H1 (cell line): ENCODE measurements around the gene KTN1. TPM values are rescaled to one million over a fixed set of nuclear protein-coding genes. Genes with fewer than 3 reads are reported as not detected.

Experiments
- CTCF ChIA-PET: fragments of 300-600 bp; sonication (Branson Sonifier 250); formaldehyde crosslinking; loops from one replicate; lab custom pipeline; 2021; ENCODE audit not compliant: partially characterized antibody; lab: Charles Lee
- POLR2A ChIA-PET: fragments of 300-600 bp; sonication (Branson Sonifier 250); formaldehyde crosslinking; loops from one replicate; lab custom pipeline; 2021; ENCODE audit warnings: inconsistent platforms; ENCODE audit not compliant: partially characterized antibody; lab: Charles Lee
- DNase-seq, 2 experiments: peaks; one replicate each; pipeline versions ENCODE4 v3.0.0 to v3.0.0-alpha.2; 2010 to 2022; ENCODE audit warnings: low spot score in 2 of 2, low read depth in 1 of 2, mixed read lengths in 1 of 2
- FAIRE-seq: peaks from 2 replicates; lab custom pipeline; 2011; peaks lifted over from hg19 to GRCh38; lab: Jason Lieb, UNC
- H2AFZ ChIP-seq: 2 replicates; pipeline ENCODE4 v1.8.1; 2012; ENCODE audit warnings: low read length, inconsistent platforms
- H2AK5ac ChIP-seq: 2 replicates; pipeline ENCODE4 v1.6.1; 2013; ENCODE audit warnings: low read depth, low read length
- H2BK120ac ChIP-seq: replicated peaks from 2 replicates; pipeline ENCODE3; 2013; ENCODE audit warnings: low read depth, low read length, inconsistent platforms
- H2BK12ac ChIP-seq: 2 replicates; pipeline ENCODE4 v1.6.1; 2013; ENCODE audit warnings: low read depth, low read length
- H2BK15ac ChIP-seq: 2 replicates; pipeline ENCODE4 v1.6.1; 2013; ENCODE audit warnings: low read length
- H2BK20ac ChIP-seq: 2 replicates; pipeline ENCODE4 v1.6.1; 2013; ENCODE audit warnings: low read length
- H2BK5ac ChIP-seq: 2 replicates; pipeline ENCODE4 v1.6.1; 2013; ENCODE audit warnings: low read depth, low read length
- H3K14ac ChIP-seq: 2 replicates; pipeline ENCODE4 v1.6.1; 2013; ENCODE audit warnings: inconsistent platforms; ENCODE audit not compliant: insufficient read length
- H3K18ac ChIP-seq: 2 replicates; pipeline ENCODE4 v1.6.1; 2013; ENCODE audit warnings: low read length; ENCODE audit errors: extremely low read depth
- H3K23ac ChIP-seq: 2 replicates; pipeline ENCODE4 v1.6.1; 2013; ENCODE audit warnings: inconsistent platforms; ENCODE audit not compliant: insufficient read length
- H3K23me2 ChIP-seq: 2 replicates; pipeline ENCODE4 v1.6.1; 2013; ENCODE audit warnings: low read depth, low read length
- H3K27ac ChIP-seq: 2 replicates; pipeline ENCODE4 v1.6.1; 2011; ENCODE audit warnings: low read depth, low read length, inconsistent platforms
- H3K27me3 ChIP-seq, 4 experiments: replicated peaks in 1 of 4; 1 replicate in 1 of 4; 2 replicates in 3 of 4; pipeline versions ENCODE4 v1.6.1 to v1.8.1; 2011 to 2013; ENCODE audit warnings: low read length in 3 of 4, mild to moderate bottlenecking in 3 of 4, inconsistent platforms in 2 of 4, mixed read lengths in 2 of 4, moderate library complexity in 1 of 4; ENCODE audit not compliant: control insufficient read depth in 3 of 4, insufficient read depth in 3 of 4; ENCODE audit errors: extremely low read depth in 1 of 4
- H3K36me3 ChIP-seq, 4 experiments: 2 replicates each; pipeline versions ENCODE4 v1.6.1 to v1.8.1; 2011 to 2013; ENCODE audit warnings: mild to moderate bottlenecking in 4 of 4, low read length in 3 of 4, moderate library complexity in 2 of 4, control low read depth in 1 of 4, inconsistent platforms in 1 of 4; ENCODE audit not compliant: insufficient read depth in 4 of 4, control insufficient read depth in 2 of 4
- H3K4ac ChIP-seq: replicated peaks from 2 replicates; pipeline ENCODE3; 2013; ENCODE audit warnings: low read length, low read depth, mixed read lengths, inconsistent platforms; ENCODE audit not compliant: insufficient read length
- H3K4me1 ChIP-seq, 4 experiments: replicated peaks in 1 of 4; 1 replicate in 1 of 4; 2 replicates in 3 of 4; pipeline versions ENCODE4 v1.6.1 to v1.8.1; 2011 to 2013; ENCODE audit warnings: low read length in 3 of 4, inconsistent platforms in 2 of 4, mixed read lengths in 1 of 4; ENCODE audit not compliant: insufficient read depth in 4 of 4, control insufficient read depth in 3 of 4
- H3K4me2 ChIP-seq, 2 experiments: 2 replicates each; pipeline versions ENCODE4 v1.6.1 to v1.8.1; 2011 to 2013; ENCODE audit warnings: low read depth in 2 of 2, low read length in 2 of 2, control low read depth in 1 of 2, inconsistent platforms in 1 of 2, mild to moderate bottlenecking in 1 of 2; ENCODE audit not compliant: insufficient read depth in 1 of 2
- H3K4me3 ChIP-seq, 4 experiments: fragments of 200-600, 300-600 bp in 1 of 4; sonication (generic), shearing (Covaris generic), sonication (Bioruptor Twin) in 1 of 4; 2 replicates each; pipeline versions ENCODE4 v1.5.1 to v1.8.1; 2011 to 2016; ENCODE audit warnings: low read length in 4 of 4, low read depth in 3 of 4, control low read depth in 2 of 4, inconsistent platforms in 2 of 4, mild to moderate bottlenecking in 2 of 4, mixed read lengths in 1 of 4, moderate library complexity in 1 of 4; ENCODE audit not compliant: insufficient read depth in 2 of 4; ENCODE audit errors: extremely low read depth in 1 of 4
- H3K56ac ChIP-seq: replicated peaks from 2 replicates; pipeline ENCODE3; 2013; ENCODE audit warnings: low read depth, mild to moderate bottlenecking, mixed read lengths, low read length, inconsistent platforms; ENCODE audit not compliant: insufficient read length
- H3K79me1 ChIP-seq: 2 replicates; pipeline ENCODE4 v1.6.1; 2013; ENCODE audit warnings: low read depth, low read length, control low read depth
- H3K79me2 ChIP-seq, 2 experiments: 2 replicates each; pipeline versions ENCODE4 v1.6.1 to v1.8.1; 2012 to 2013; ENCODE audit warnings: low read length in 2 of 2, mild to moderate bottlenecking in 2 of 2, inconsistent platforms in 1 of 2; ENCODE audit not compliant: insufficient read depth in 2 of 2, control insufficient read depth in 1 of 2
- H3K9ac ChIP-seq, 4 experiments: replicated peaks in 1 of 4; 1 replicate in 1 of 4; 2 replicates in 3 of 4; pipeline versions ENCODE4 v1.6.1 to v1.8.1; 2011 to 2013; ENCODE audit warnings: low read depth in 3 of 4, low read length in 3 of 4, control low read depth in 2 of 4, mild to moderate bottlenecking in 2 of 4, moderate library complexity in 2 of 4, inconsistent platforms in 1 of 4; ENCODE audit errors: extremely low read depth in 1 of 4
- H3K9me3 ChIP-seq, 2 experiments: 2 replicates each; pipeline versions ENCODE4 v1.6.1 to v1.8.1; 2012 to 2013; ENCODE audit warnings: mild to moderate bottlenecking in 2 of 2, moderate library complexity in 2 of 2, control low read depth in 1 of 2, inconsistent platforms in 1 of 2, low read depth in 1 of 2, low read length in 1 of 2, mixed read lengths in 1 of 2; ENCODE audit not compliant: insufficient read depth in 2 of 2
- H4K20me1 ChIP-seq, 2 experiments: replicated peaks in 1 of 2; 2 replicates each; pipeline versions ENCODE3 to v1.8.1; 2011 to 2013; ENCODE audit warnings: inconsistent platforms in 2 of 2, low read length in 2 of 2, mild to moderate bottlenecking in 1 of 2; ENCODE audit not compliant: insufficient read depth in 2 of 2, control insufficient read depth in 1 of 2
- H4K5ac ChIP-seq: 2 replicates; pipeline ENCODE4 v1.6.1; 2013; ENCODE audit warnings: low read length, low read depth, mixed read lengths, inconsistent platforms; ENCODE audit not compliant: insufficient read length
- H4K8ac ChIP-seq: 2 replicates; pipeline ENCODE4 v1.8.0; 2013; ENCODE audit warnings: mild to moderate bottlenecking, moderate library complexity, low read length, inconsistent platforms; ENCODE audit not compliant: insufficient read depth; ENCODE audit errors: extremely low read depth
- H4K91ac ChIP-seq: replicated peaks from 2 replicates; pipeline ENCODE3; 2013; ENCODE audit warnings: low read length, mixed read lengths, inconsistent platforms; ENCODE audit not compliant: insufficient read length
- BCL11A ChIP-seq, 2 experiments: IDR thresholded peaks; one replicate each; pipeline ENCODE4 v1.6.1; 2011; ENCODE audit warnings: low read depth in 2 of 2, low read length in 2 of 2, mild to moderate bottlenecking in 2 of 2
- CREB1 ChIP-seq: IDR thresholded peaks from 2 replicates; pipeline ENCODE4 v1.6.1; 2012; ENCODE audit warnings: inconsistent platforms
- GABPA ChIP-seq: IDR thresholded peaks from 2 replicates; pipeline ENCODE4 v1.6.1; 2011; ENCODE audit warnings: mild to moderate bottlenecking, low read length, moderate library complexity, borderline replicate concordance; ENCODE audit not compliant: insufficient read depth
- MAFK ChIP-seq: IDR thresholded peaks from 2 replicates; pipeline ENCODE4 v1.6.1; 2012; ENCODE audit warnings: low read depth, mild to moderate bottlenecking, improper control_type of control experiment, low read length
- MAX ChIP-seq: IDR thresholded peaks from 2 replicates; pipeline ENCODE4 v1.6.1; 2012; ENCODE audit warnings: inconsistent platforms
- WGBS, 2 experiments: shearing (Covaris generic) in 1 of 2; methylation state at CpG; one replicate each; pipeline versions ENCODE4 v1.1.6 to v1.1.7; 2013 to 2015; ENCODE audit warnings: low lambda C conversion rate in 2 of 2, mixed read lengths in 2 of 2, inconsistent platforms in 1 of 2, low coverage in 1 of 2, missing lambda C conversion rate in 1 of 2; ENCODE audit not compliant: insufficient replicate concordance in 2 of 2, insufficient coverage in 1 of 2, insufficient read length in 1 of 2; ENCODE audit errors: extremely low coverage in 1 of 2, missing lambda C conversion rate in 1 of 2; 5-methylcytosine and 5-hydroxymethylcytosine counted together
- polyA plus RNA-seq, 7 experiments: library from polyadenylated mRNA; depleted of rRNA in 3 of 7; stranded (reverse) in 5 of 7; unstranded in 2 of 7; fragments of >200 nt in 5 of 7; fragments of 200-250 nt in 2 of 7; gene quantifications; 1 replicate in 5 of 7; 2 replicates in 1 of 7; 4 replicates in 1 of 7; pipeline versions ENCODE4 v1.2.1 to v1.2.3, GENCODE V29; 2011 to 2013; ENCODE audit warnings: missing spikeins in 2 of 7, mixed read lengths in 2 of 7
- total RNA-seq: library from RNA; stranded (reverse); fragmentation: NEBNext Ultra II Directional; extraction: Animal tissue kit (Norgen Biotek cat#: 25700); gene quantifications from 2 replicates; pipeline ENCODE4 v1.2.1, GENCODE V29; 2021
- TF ChIP-seq, protein P1 (sequence below): IDR thresholded peaks from 2 replicates; pipeline ENCODE4 v1.6.1; 2011; ENCODE audit warnings: low read length, improper control_type of control experiment

The KTN1 gene
- total and polyA plus RNA-seq, 2 of the 8 experiments (the other 6 are each of a cell fraction or from before 2014, with no cell fraction given), result 15.4 to 151 TPM

DNA sequence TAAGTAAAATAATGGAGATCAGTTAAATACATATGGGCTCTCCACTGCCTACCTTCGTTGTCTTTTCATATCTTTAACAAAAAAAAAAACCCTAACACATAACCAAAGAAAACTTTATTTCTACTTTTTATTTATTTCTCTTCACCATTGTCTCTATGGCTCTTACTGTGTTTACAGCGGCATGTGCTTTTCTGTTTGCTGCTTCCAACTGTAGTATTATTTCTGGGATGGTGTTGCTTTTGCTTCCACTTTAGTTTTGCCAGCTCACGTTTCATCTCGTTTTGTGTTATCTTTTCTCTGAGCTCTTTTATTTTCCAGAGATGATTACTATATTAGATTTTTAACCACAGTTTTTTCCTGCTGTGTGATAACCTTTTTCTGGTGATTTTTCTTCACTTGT lies 46.1 kb downstream of the KTN1 start:
- POLR2A ChIA-PET, result no interaction called here
- FAIRE-seq, result no peak
- no peak overlapping the region for H2BK12ac ChIP-seq
- TF ChIP-seq BCL11A (IDR thresholded peaks at IDR 0.05; ENCODE audit: low read depth in 2 of 2, low read length in 2 of 2) (no peak), GABPA (no peak), MAX (no peak), MAFK (no peak), CREB1 (no peak)
- TF ChIP-seq, protein P1, sequence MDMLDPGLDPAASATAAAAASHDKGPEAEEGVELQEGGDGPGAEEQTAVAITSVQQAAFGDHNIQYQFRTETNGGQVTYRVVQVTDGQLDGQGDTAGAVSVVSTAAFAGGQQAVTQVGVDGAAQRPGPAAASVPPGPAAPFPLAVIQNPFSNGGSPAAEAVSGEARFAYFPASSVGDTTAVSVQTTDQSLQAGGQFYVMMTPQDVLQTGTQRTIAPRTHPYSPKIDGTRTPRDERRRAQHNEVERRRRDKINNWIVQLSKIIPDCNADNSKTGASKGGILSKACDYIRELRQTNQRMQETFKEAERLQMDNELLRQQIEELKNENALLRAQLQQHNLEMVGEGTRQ, result no peak

More for the DNA sequence above, 46.1 kb downstream of the KTN1 start:
- H3K23me2 ChIP-seq, result no peaks in the 10 kb centered on the region; the same call in 1 of the 2 replicates
- no peak overlapping the region for H2AK5ac ChIP-seq
- H3K27me3 ChIP-seq, result no peaks in the 10 kb centered on the region
- CTCF ChIA-PET, result interaction anchor here (1.8 to 2.0 kb wide), 2 partner anchors 9 to 188 kb away, joined by 3 to 5 read pairs; no protein-coding TSS in a partner anchor
- H4K5ac ChIP-seq, result no peak overlapping the region
- no peak overlapping the region for H2AFZ ChIP-seq
- H3K9ac ChIP-seq, result no peak overlapping the region
- H4K8ac ChIP-seq, result no peak overlapping the region
- WGBS, 2 experiments, result 88 to 100% methylated on average over 1 to 4 of the region's 4 CpGs
- no peak overlapping the region for H2BK15ac ChIP-seq
- no peak overlapping the region for H3K18ac ChIP-seq
- no peak overlapping the region for H2BK5ac ChIP-seq
- H3K4me1 ChIP-seq, result no peaks in the 10 kb centered on the region
- H3K4me2 ChIP-seq, result no peak overlapping the region
- H3K14ac ChIP-seq, result no peak overlapping the region
- H3K56ac ChIP-seq, result no peak overlapping the region
- H4K91ac ChIP-seq, result no peak overlapping the region
- no peak overlapping the region for H3K27ac ChIP-seq
- no peaks in the 10 kb centered on the region for H3K79me2 ChIP-seq
- no peaks in the 10 kb centered on the region for H3K9me3 ChIP-seq
- H3K4ac ChIP-seq, result no peak overlapping the region
- H3K23ac ChIP-seq, result no peak overlapping the region
- no peak overlapping the region for H3K4me3 ChIP-seq
- H3K79me1 ChIP-seq, result no peaks in the 10 kb centered on the region
- H3K36me3 ChIP-seq, result peaks cover 2 to 44% (median 20%) of the 10 kb centered on the region in 4 experiments
- H2BK20ac ChIP-seq, result no peak overlapping the region
- no peaks in the 10 kb centered on the region for H4K20me1 ChIP-seq
- no peak for DNase-seq
- no peak overlapping the region for H2BK120ac ChIP-seq
